Common myeloid progenitor, CD34-positive (primary cell): ENCODE measurements around the gene CORO7.

Source experiments
- CTCF ChIA-PET: fragments of 350-600 bp; sonication (Branson Sonifier 250); formaldehyde crosslinking; loops from one replicate; lab custom pipeline; 2021; ENCODE audit warnings: antibody characterized with exemption; lab: Charles Lee
- POLR2A ChIA-PET: fragments of 350-600 bp; sonication (Branson Sonifier 250); formaldehyde crosslinking; loops from one replicate; lab custom pipeline; 2021; ENCODE audit warnings: antibody characterized with exemption; lab: Charles Lee
- DNase-seq, 3 donors: peaks; one replicate each; pipeline versions ENCODE4 v3.0.0 to v3.0.0-alpha.2; 2013
- H3K27ac ChIP-seq, 2 experiments: 1 replicate in 1 of 2; 2 replicates in 1 of 2; pipeline ENCODE4 v1.7.0; 2013; ENCODE audit warnings: inconsistent platforms in 2 of 2, low read length in 2 of 2, mild to moderate bottlenecking in 2 of 2, low read depth in 1 of 2, moderate library complexity in 1 of 2; ENCODE audit not compliant: severe bottlenecking in 2 of 2, insufficient read depth in 1 of 2, poor library complexity in 1 of 2
- H3K27me3 ChIP-seq, 5 experiments: replicated peaks in 2 of 5; 1 replicate in 3 of 5; 2 replicates in 2 of 5; pipeline versions ENCODE4 v1.6.1 to v1.7.0; 2013; ENCODE audit warnings: low read length in 4 of 5, mild to moderate bottlenecking in 2 of 5, moderate library complexity in 2 of 5, inconsistent platforms in 1 of 5; ENCODE audit not compliant: insufficient read depth in 5 of 5, control insufficient read depth in 4 of 5
- H3K36me3 ChIP-seq, 4 experiments: 1 replicate in 2 of 4; 2 replicates in 2 of 4; pipeline versions ENCODE4 v1.6.1 to v1.7.0; 2013; ENCODE audit warnings: low read length in 3 of 4, control low read depth in 1 of 4, mild to moderate bottlenecking in 1 of 4; ENCODE audit not compliant: control insufficient read depth in 4 of 4, insufficient read depth in 4 of 4
- H3K4me1 ChIP-seq, 4 experiments: 1 replicate in 3 of 4; 2 replicates in 1 of 4; pipeline versions ENCODE4 v1.6.1 to v1.7.1; 2013; ENCODE audit warnings: low read length in 3 of 4, mild to moderate bottlenecking in 3 of 4, control low read depth in 1 of 4, inconsistent platforms in 1 of 4, moderate library complexity in 1 of 4; ENCODE audit not compliant: control insufficient read depth in 4 of 4, insufficient read depth in 4 of 4; ENCODE audit errors: control extremely low read depth in 1 of 4
- H3K4me3 ChIP-seq, 7 experiments: 1 replicate in 4 of 7; 2 replicates in 3 of 7; pipeline versions ENCODE4 v1.5.1 to v1.7.0; 2013; ENCODE audit warnings: mild to moderate bottlenecking in 7 of 7, low read length in 6 of 7, moderate library complexity in 6 of 7, inconsistent platforms in 2 of 7, low read depth in 2 of 7, control low read depth in 1 of 7; ENCODE audit not compliant: insufficient read depth in 4 of 7, control insufficient read depth in 1 of 7; ENCODE audit errors: extremely low read depth in 1 of 7
- H3K9me3 ChIP-seq, 5 experiments: 1 replicate in 4 of 5; 2 replicates in 1 of 5; pipeline versions ENCODE4 v1.6.1 to v1.7.1; 2013; ENCODE audit warnings: low read length in 4 of 5, mild to moderate bottlenecking in 2 of 5, inconsistent platforms in 1 of 5, low read depth in 1 of 5, moderate library complexity in 1 of 5; ENCODE audit not compliant: control insufficient read depth in 4 of 5, insufficient read depth in 2 of 5; ENCODE audit errors: control extremely low read depth in 1 of 5
- WGBS: methylation state at CpG from one replicate; pipeline ENCODE4 v1.1.5; 2013; ENCODE audit not compliant: insufficient coverage; 5-methylcytosine and 5-hydroxymethylcytosine counted together

The CORO7 gene

DNA sequence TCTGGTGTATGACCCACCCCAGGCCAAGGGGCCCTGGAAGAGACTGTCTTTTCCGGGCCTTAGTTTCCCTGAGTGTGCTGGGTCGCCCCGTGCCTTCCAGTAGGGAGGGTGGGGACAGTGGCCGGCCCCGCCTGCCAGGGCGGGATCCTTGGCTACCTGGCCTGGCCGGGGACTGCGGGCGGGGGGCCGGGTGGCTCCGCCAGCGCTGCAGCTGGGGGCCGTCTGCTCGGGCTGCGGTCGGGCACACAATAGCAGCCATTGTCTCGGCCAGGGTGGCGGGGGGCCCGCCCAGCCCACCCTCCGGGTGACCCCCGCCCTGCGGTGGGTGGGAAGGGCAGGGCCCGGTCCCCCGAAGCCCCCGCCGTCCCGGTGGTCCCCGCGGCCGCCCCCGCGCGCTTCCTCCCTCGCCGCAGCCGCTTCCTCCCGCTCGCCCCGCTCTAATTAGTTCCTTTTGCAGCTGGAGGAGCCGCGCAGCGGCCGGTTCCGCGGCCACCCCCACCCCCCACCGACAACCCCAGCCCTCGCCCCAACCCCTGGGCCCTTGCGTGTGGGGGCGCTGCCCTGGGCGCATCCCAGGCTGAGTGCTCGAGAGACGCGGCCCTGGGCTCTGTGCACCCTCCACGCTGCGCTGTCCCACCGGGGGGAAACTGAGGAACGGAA lies 88.9 kb downstream of the CORO7 start:
- Histone ChIP-seq H3K9me3 (no peaks in the 10 kb centered on the region), H3K36me3 (no peaks in the 10 kb centered on the region), H3K27me3 (no peaks in the 10 kb centered on the region), H3K27ac (no peak overlapping the region), H3K4me3 (peak overlapping the region; percentile 8 to 77 (median 61)), H3K4me1 (peaks cover 0 to 21% (median 17%) of the 10 kb centered on the region in 4 experiments)
- DNase-seq: peak in 1 of 3 donors; percentile 58
- ChIA-PET POLR2A (no interaction called here), CTCF (interaction anchor here (1.0 to 14.1 kb wide), 9 partner anchors 12 to 128 kb away, joined by 3 to 188 read pairs (median 13); partner anchors contain the start of genes GLIS2 and TFAP4)
- WGBS: 7% methylated on average over 17 of the region's 57 CpGs

GRCh38 chr16:4325253-4325758 lies 91.1 kb downstream of the CORO7 start:
- Histone ChIP-seq H3K36me3 (no peaks in the 10 kb centered on the region), H3K27ac (no peak overlapping the region), H3K4me3 (no peak overlapping the region), H3K27me3 (no peaks in the 10 kb centered on the region), H3K4me1 (peaks cover 0 to 21% (median 17%) of the 10 kb centered on the region in 4 experiments), H3K9me3 (no peaks in the 10 kb centered on the region)
- POLR2A ChIA-PET: no interaction called here
- CTCF ChIA-PET: interaction anchor here (3.7 to 14.1 kb wide), 3 partner anchors 10 to 39 kb away, joined by 14 to 188 read pairs (median 132); partner anchors contain the start of gene GLIS2
- WGBS: 89% methylated on average over 5 of the region's 6 CpGs
- peak in 1 of 3 donors; percentile 57 for DNase-seq

GRCh38 chr16:4324492-4325252 lies 91.7 kb downstream of the CORO7 start:
- ChIA-PET CTCF (interaction anchor here (3.7 to 14.1 kb wide), 2 partner anchors 9 to 16 kb away, joined by 14 to 188 read pairs; partner anchors contain the start of gene GLIS2), POLR2A (interaction anchor here (0.7 kb wide), 1 partner anchor 90 kb away, joined by 3 read pairs; no protein-coding TSS in a partner anchor)
- Histone ChIP-seq H3K27ac (no peak overlapping the region), H3K27me3 (no peaks in the 10 kb centered on the region), H3K36me3 (no peaks in the 10 kb centered on the region), H3K4me3 (no peak overlapping the region), H3K4me1 (peaks cover 0 to 21% (median 17%) of the 10 kb centered on the region in 4 experiments), H3K9me3 (no peaks in the 10 kb centered on the region)
- no peak for DNase-seq
- 96% methylated on average over 20 of the region's 22 CpGs for WGBS

GRCh38 chr16:4323845-4324488 lies 92.4 kb downstream of the CORO7 start:
- ChIA-PET POLR2A (interaction anchor here (0.5 to 0.7 kb wide), 2 partner anchors 91 to 273 kb away, joined by 3 to 4 read pairs; no protein-coding TSS in a partner anchor), CTCF (interaction anchor here (3.7 to 14.1 kb wide), 2 partner anchors 9 to 16 kb away, joined by 14 to 188 read pairs; partner anchors contain the start of gene GLIS2)
- H3K27me3 ChIP-seq: peaks cover 0 to 1% (median 0%) of the 10 kb centered on the region in 5 experiments
- DNase-seq: no peak
- no peak overlapping the region for H3K27ac ChIP-seq
- peaks cover 0 to 18% (median 16%) of the 10 kb centered on the region in 4 experiments for H3K4me1 ChIP-seq
- no peaks in the 10 kb centered on the region for H3K9me3 ChIP-seq
- no peak overlapping the region for H3K4me3 ChIP-seq
- no peaks in the 10 kb centered on the region for H3K36me3 ChIP-seq
- 84% methylated on average over 10 of the region's 12 CpGs for WGBS

- H3K36me3 ChIP-seq: no peaks in the 10 kb centered on the region
- H3K4me1 ChIP-seq: peaks cover 0 to 11% (median 10%) of the 10 kb centered on the region in 4 experiments
- H3K27me3 ChIP-seq: peaks cover 0 to 1% (median 0%) of the 10 kb centered on the region in 5 experiments
- ChIA-PET CTCF (interaction anchor here (14.1 kb wide), 1 partner anchor 15 kb away, joined by 188 read pairs; no protein-coding TSS in a partner anchor), POLR2A (no interaction called here)
- no peaks in the 10 kb centered on the region for H3K9me3 ChIP-seq
- no peak overlapping the region for H3K4me3 ChIP-seq
- 87% methylated on average over 15 of the region's 21 CpGs for WGBS
- no peak for DNase-seq
- H3K27ac ChIP-seq: no peak overlapping the region
Measured at GRCh38 chr16:4323071-4323844, 93.1 kb downstream of the CORO7 start.
